Lung (tissue), 12 donors: ENCODE measurements around the gene KIAA1671. TPM values are rescaled to one million over a fixed set of nuclear protein-coding genes. Genes with fewer than 3 reads are reported as not detected.

Experiments
- ATAC-seq: fragments of 200-7000 bp; cut with Tn5 transposase; one replicate; pipeline ENCODE4 v1.9.1; 2020; ENCODE audit warnings: moderate number of reproducible peaks; ENCODE audit not compliant: insufficient read depth, low FRiP score
- DNase-seq, 3 donors: peaks; one replicate each; pipeline ENCODE4 v3.0.0-alpha.2; 2013 to 2017
- H3K27ac ChIP-seq, 2 donors: one replicate each; pipeline ENCODE4 v1.5.1; 2013; ENCODE audit warnings: mild to moderate bottlenecking in 2 of 2, moderate library complexity in 2 of 2, control low read depth in 1 of 2, inconsistent platforms in 1 of 2, low read depth in 1 of 2, low read length in 1 of 2
- H3K27me3 ChIP-seq, 3 donors: one replicate each; pipeline ENCODE4 v1.5.1; 2013; ENCODE audit warnings: low read length in 2 of 3; ENCODE audit not compliant: control insufficient read depth in 3 of 3, insufficient read depth in 3 of 3
- H3K36me3 ChIP-seq, 4 donors: one replicate each; pipeline ENCODE4 v1.5.1; 2013; ENCODE audit warnings: low read length in 4 of 4, mild to moderate bottlenecking in 1 of 4, moderate library complexity in 1 of 4; ENCODE audit not compliant: control insufficient read depth in 4 of 4, insufficient read depth in 4 of 4
- H3K4me1 ChIP-seq, 5 donors: one replicate each; pipeline ENCODE4 v1.5.1; 2013; ENCODE audit warnings: low read length in 5 of 5, mild to moderate bottlenecking in 2 of 5, moderate library complexity in 1 of 5; ENCODE audit not compliant: control insufficient read depth in 5 of 5, insufficient read depth in 5 of 5
- H3K4me3 ChIP-seq: one replicate; pipeline ENCODE4 v1.5.1; 2013; ENCODE audit warnings: mild to moderate bottlenecking, control low read depth, moderate library complexity
- H3K9ac ChIP-seq, 2 donors: one replicate each; pipeline ENCODE4 v1.5.1; 2013; ENCODE audit warnings: low read length in 2 of 2, control low read depth in 1 of 2; ENCODE audit not compliant: insufficient read depth in 1 of 2
- H3K9me3 ChIP-seq, 4 donors: one replicate each; pipeline ENCODE4 v1.5.1; 2013; ENCODE audit warnings: low read length in 3 of 4, mild to moderate bottlenecking in 1 of 4, moderate library complexity in 1 of 4; ENCODE audit not compliant: control insufficient read depth in 4 of 4, insufficient read depth in 3 of 4
- CTCF ChIP-seq: IDR thresholded peaks from 2 replicates; pipeline ENCODE4 v1.5.1; 2012; ENCODE audit warnings: mild to moderate bottlenecking; ENCODE audit errors: control extremely low read depth, extremely low read depth
- WGBS, 2 donors: extraction: QIAGEN DNeasy Blood & Tissue Kit; methylation state at CpG; one replicate each; pipeline ENCODE4 v1.1.7; 2013; 5-methylcytosine and 5-hydroxymethylcytosine counted together
- polyA plus RNA-seq, 2 donors: library from polyadenylated mRNA; stranded (reverse); fragments of 200-250 nt; gene quantifications; one replicate each; pipeline ENCODE4 v1.2.1, GENCODE V29; 2013
- total RNA-seq, 2 donors: library from RNA; depleted of rRNA in 1 of 2; stranded (reverse); fragments of >200 nt in 1 of 2; gene quantifications; one replicate each; pipeline ENCODE4 v1.2.1, GENCODE V29; 2014 to 2021
- donor health status: control.
- donor health status: control.
- donor health status: Bipolar disorder and iron deficiency.
- donor health status: healthy.
- donor health status: DM: yes; HTN: yes; CAD: no.

KIAA1671 gene
- total and polyA plus RNA-seq, 4 donors, result 7.6 to 44.6 (median 24.0) TPM

GRCh38 chr22:25085156-25085555 is 132.6 kb downstream of the KIAA1671 start:
- H3K36me3 ChIP-seq, result no peaks in the 10 kb centered on the region
- WGBS, 2 donors, result 64 to 68% methylated on average over 6 of the region's 6 CpGs
- H3K9me3 ChIP-seq, result peaks cover 0 to 2% (median 0%) of the 10 kb centered on the region in 4 donors
- H3K27me3 ChIP-seq, result no peaks in the 10 kb centered on the region
- TF ChIP-seq CTCF, result no peak
- ATAC-seq (no peak), DNase-seq (no peak)
- H3K4me1 ChIP-seq, result peaks cover 0 to 9% (median 0%) of the 10 kb centered on the region in 5 donors
- H3K4me3 ChIP-seq, result no peak overlapping the region
- H3K27ac ChIP-seq, result peak overlapping the region in 1 of 2 donors; percentile 16
- H3K9ac ChIP-seq, result no peak overlapping the region

GRCh38 chr22:25085930-25086901 is 133.7 kb downstream of the KIAA1671 start:
- ATAC-seq, result no peak
- no peak overlapping the region for H3K27ac ChIP-seq
- H3K36me3 ChIP-seq, result no peaks in the 10 kb centered on the region
- no peak overlapping the region for H3K4me3 ChIP-seq
- no peak for TF ChIP-seq CTCF
- H3K9ac ChIP-seq, result no peak overlapping the region
- peaks cover 0 to 10% (median 0%) of the 10 kb centered on the region in 5 donors for H3K4me1 ChIP-seq
- H3K9me3 ChIP-seq, result peaks cover 0 to 2% (median 0%) of the 10 kb centered on the region in 4 donors
- H3K27me3 ChIP-seq, result no peaks in the 10 kb centered on the region
- WGBS, 2 donors, result 24 to 33% methylated on average over 14 of the region's 14 CpGs
- peak; percentile 32 to 73 (median 47) for DNase-seq

GRCh38 chr22:25086902-25087282 is 134.4 kb downstream of the KIAA1671 start:
- Histone ChIP-seq H3K9me3 (peaks cover 0 to 2% (median 0%) of the 10 kb centered on the region in 4 donors), H3K36me3 (no peaks in the 10 kb centered on the region), H3K4me1 (peaks cover 0 to 10% (median 0%) of the 10 kb centered on the region in 5 donors), H3K4me3 (no peak overlapping the region), H3K9ac (no peak overlapping the region), H3K27ac (no peak overlapping the region), H3K27me3 (no peaks in the 10 kb centered on the region)
- DNase-seq, result no peak
- 65 to 69% methylated on average over 5 of the region's 5 CpGs for WGBS, 2 donors
- no peak for ATAC-seq
- no peak for TF ChIP-seq CTCF
